Adrenal gland (tissue), 5 donors: ENCODE results near the gene COL23A1.

Source experiments
- POLR2A ChIP-seq, 2 donors: fragments of 450-650 bp; IDR thresholded peaks; one replicate each; pipeline ENCODE4 v1.6.1; 2017; ENCODE audit warnings: antibody characterized with exemption in 2 of 2, mild to moderate bottlenecking in 2 of 2, moderate library complexity in 1 of 2
- TF ChIP-seq, protein P1 (sequence below), 6 experiments: fragments of 450-650 bp in 4 of 6; fragments of 200-600 bp in 2 of 6; sonication (generic) in 1 of 6; IDR thresholded peaks; 1 replicate in 5 of 6; 2 replicates in 1 of 6; pipeline versions ENCODE4 v1.5.1 to v1.8.0; 2016 to 2021; ENCODE audit warnings: antibody characterized with exemption in 6 of 6, mild to moderate bottlenecking in 2 of 6, moderate library complexity in 1 of 6
- donor health status: DM: no; HTN: no; CAD: no.

DNA sequence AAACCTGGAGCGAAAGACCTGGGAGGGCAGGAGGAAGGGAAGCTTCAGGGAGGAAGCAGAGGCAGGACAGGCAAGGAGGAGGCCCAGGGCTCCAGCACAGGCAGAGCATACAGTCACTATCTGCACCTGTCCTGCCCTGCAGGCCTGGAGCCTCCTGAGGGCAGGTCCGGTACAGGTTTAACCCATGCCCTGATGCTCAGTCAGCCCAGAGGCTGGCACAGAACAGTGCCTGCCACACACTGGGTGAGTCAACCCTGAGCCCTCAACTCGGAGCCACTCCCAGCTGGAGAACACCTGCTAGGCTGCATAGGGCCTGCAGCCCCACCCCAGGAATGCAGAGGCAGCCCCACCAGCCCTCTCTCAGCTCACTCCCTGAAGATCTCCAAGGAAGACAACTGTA lies 196.1 kb downstream of the COL23A1 start:
- no peak for TF ChIP-seq POLR2A (IDR thresholded peaks at IDR 0.05)
- TF ChIP-seq, protein P1, sequence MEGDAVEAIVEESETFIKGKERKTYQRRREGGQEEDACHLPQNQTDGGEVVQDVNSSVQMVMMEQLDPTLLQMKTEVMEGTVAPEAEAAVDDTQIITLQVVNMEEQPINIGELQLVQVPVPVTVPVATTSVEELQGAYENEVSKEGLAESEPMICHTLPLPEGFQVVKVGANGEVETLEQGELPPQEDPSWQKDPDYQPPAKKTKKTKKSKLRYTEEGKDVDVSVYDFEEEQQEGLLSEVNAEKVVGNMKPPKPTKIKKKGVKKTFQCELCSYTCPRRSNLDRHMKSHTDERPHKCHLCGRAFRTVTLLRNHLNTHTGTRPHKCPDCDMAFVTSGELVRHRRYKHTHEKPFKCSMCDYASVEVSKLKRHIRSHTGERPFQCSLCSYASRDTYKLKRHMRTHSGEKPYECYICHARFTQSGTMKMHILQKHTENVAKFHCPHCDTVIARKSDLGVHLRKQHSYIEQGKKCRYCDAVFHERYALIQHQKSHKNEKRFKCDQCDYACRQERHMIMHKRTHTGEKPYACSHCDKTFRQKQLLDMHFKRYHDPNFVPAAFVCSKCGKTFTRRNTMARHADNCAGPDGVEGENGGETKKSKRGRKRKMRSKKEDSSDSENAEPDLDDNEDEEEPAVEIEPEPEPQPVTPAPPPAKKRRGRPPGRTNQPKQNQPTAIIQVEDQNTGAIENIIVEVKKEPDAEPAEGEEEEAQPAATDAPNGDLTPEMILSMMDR (IDR thresholded peaks at IDR 0.05) = no peak
